Cardiac fibroblast (primary cell): Measurements from ENCODE around the gene SYCN.
A peak's percentile ranks its signal among the peaks of the same experiment; 100 is the strongest.
"Not testable (repeated sequence)": the region's sequence is repeated elsewhere in the genome, so short reads cannot be mapped to it uniquely, and the experiment has no call there.

Experiments used
- DNase-seq, 2 donors: peaks; one replicate each; pipeline versions ENCODE4 v3.0.0 to v3.0.0-alpha.2; 2010; ENCODE audit warnings: low read depth in 2 of 2
- H3K4me3 ChIP-seq, 2 donors: replicated peaks in 1 of 2; 1 replicate in 1 of 2; 2 replicates in 1 of 2; pipeline ENCODE4 v1.5.1; 2011; ENCODE audit warnings: low read depth in 2 of 2, low read length in 2 of 2, mild to moderate bottlenecking in 2 of 2, moderate library complexity in 1 of 2
- TF ChIP-seq, protein P1 (sequence below): IDR thresholded peaks from one replicate; pipeline ENCODE4 v1.5.1; 2011; ENCODE audit warnings: low read depth, mild to moderate bottlenecking, low read length, inconsistent platforms

Gene SYCN

DNA sequence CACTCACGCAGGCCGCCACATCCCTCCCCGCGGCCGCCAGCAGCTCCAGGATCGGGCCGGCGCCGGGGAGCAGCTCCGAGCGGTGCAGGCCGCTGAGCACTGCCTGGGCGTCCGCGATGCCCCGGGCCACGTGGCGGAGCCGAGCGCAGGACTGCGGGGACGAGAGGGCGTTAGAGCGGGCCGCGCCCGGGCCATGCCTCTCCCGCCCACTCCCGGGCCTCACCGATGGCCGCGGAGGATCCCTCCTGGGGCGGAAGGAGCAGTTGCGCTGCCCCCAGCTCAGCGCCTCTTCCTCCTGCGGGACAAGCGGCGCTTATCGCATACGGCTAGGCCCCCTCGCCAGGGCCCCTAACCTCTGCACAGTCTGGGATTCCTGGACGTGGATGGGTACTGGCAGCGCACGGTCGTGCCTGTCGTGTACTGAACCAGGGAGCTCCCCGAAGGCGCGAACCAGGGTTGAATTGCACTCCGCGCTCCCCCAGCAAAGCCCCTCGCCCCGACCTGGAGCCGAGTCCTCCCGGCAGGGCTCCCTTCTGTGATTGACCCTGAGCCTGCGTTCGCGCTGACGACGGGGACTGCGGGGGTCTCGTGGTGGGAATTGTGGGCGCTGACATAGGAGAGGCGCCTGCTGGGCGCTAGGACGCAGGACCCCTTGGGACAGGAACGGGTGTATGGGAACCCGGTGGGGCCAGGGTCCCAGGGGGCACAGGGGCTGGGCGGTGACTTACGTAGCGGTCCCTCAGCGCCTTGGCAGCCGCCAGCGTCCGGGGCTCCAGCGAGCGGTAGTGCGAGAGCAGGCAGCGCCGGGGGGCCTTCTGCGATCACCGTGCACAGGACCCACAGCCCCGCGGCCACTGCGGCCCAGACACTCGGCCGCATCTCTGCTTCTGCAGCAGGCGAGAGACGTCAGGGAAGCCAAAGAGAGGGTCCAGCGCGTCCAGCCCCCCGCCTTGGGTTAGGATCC lies 43.9 kb upstream of the SYCN start:
- TF ChIP-seq, protein P1, sequence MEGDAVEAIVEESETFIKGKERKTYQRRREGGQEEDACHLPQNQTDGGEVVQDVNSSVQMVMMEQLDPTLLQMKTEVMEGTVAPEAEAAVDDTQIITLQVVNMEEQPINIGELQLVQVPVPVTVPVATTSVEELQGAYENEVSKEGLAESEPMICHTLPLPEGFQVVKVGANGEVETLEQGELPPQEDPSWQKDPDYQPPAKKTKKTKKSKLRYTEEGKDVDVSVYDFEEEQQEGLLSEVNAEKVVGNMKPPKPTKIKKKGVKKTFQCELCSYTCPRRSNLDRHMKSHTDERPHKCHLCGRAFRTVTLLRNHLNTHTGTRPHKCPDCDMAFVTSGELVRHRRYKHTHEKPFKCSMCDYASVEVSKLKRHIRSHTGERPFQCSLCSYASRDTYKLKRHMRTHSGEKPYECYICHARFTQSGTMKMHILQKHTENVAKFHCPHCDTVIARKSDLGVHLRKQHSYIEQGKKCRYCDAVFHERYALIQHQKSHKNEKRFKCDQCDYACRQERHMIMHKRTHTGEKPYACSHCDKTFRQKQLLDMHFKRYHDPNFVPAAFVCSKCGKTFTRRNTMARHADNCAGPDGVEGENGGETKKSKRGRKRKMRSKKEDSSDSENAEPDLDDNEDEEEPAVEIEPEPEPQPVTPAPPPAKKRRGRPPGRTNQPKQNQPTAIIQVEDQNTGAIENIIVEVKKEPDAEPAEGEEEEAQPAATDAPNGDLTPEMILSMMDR = no peak
- no peak overlapping the region for H3K4me3 ChIP-seq
- DNase-seq = no peak

DNA sequence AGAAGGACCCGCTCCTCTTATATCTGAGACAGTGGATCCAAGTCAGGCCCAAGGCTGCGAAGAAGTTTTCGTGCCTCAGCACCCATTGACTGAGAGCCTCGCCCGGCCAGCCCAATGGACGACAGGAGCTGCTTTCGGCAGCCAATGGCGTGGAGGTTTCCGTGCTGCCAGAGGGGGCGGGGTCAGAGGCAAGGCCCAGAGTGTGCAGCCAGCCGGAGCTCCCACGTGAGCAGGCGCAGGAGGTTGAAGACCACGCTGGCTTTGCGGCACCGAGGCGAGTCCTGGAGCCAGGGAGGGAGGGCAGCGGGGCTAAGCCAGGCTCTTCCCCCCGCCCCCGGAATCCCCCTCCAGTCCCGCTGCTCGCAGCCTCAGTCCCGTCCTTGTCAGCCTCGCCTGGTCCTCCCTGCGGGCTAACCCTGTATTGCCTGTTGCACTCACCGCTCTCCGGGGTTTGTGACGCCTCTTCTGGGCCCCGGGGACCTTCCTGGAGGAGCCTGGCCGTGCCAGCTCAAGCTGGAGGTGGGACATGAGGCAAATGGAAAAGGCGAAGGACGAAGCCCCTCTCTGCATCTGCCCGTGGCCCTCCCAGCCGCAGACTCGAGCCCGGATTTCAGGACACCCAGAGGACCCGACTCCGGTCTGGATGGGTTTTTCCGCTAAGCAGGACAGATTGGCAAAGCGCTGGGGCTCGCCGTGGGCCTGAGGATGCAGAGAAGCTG lies 43.0 kb upstream of the SYCN start:
- peak; percentile 7 to 10 for DNase-seq
- no peak overlapping the region for H3K4me3 ChIP-seq
- TF ChIP-seq, protein P1 = no peak

DNA sequence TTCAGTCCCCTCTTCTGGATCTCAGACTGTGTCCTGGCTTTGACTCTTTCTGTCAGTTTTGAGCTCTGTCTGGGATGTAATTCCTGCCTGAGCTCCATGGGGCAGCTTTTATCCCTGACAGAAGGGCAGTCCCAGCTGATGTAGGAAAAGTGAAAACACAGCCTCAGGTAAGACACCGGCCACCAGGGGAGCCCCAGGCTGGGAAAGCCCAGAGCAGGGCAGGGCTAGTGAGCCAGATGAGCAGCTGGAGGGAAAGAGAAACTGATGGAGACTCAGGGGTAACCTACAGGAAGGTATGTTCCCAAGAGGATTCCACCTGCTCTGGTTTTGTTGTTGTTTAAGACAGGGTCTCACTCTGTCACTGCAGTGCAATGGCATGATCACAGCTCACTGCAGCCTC lies 41.1 kb upstream of the SYCN start:
- not testable (repeated sequence) for H3K4me3 ChIP-seq, DNase-seq

DNA sequence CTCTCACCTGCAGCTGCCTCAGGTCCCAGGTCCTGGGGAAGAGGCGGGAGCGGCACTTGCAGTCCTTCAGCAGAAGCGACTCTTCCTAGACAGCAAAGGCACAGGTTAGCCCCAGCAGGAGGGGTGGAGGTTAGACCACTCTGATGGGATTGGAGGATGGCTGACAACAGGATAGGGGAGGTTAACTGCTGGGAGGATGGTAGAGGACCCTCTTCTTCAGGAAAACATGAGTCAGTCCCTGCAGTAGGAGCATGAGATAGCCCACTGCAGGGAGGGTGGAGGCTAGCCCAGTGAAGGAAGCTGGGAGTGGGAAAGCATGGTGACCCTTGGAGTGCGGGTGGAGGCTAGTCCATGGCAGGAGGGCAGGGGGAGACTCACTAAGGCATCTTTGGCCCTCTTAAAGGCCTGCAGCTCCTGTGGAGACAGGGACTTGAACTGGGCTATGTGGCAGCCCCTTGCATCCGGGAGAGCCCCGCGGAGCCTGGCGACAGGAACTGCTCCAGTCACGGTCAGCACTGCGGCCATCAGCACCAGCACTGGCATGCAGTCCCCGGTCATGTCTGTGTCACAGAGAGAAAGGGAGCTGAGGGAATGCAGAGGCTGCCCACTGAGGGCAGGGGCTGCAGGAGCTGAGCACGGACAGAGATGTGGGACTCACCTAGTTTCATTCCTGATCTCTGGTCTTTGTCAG lies 40.5 kb upstream of the SYCN start, which contains the start of gene IFNL3:
TSS of gene IFNL3 (minus strand) at position 597 of the 691 bp plus-strand sequence. CDS start at position 558, 39 bp downstream.
- not testable (repeated sequence) for DNase-seq, H3K4me3 ChIP-seq

DNA sequence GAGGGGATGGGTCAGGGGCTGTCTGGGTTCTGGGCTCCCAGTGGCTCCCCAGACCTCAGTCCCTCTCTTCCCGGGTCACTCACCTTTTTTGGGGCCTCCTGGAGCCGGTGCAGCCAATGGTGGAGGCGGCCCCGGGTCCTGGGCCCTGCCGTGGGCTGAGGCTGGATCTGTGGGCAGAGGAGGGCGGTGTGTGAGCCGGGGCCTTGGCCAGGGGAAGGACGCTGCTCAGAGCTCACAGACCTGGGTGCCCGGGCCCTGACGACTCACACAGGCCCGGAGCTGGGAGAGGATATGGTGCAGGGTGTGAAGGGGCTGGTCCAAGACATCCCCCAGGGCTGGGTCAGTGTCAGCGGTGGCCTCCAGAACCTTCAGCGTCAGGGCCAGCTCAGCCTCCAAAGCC lies 39.7 kb upstream of the SYCN start:
- H3K4me3 ChIP-seq, DNase-seq: not testable (repeated sequence)

DNA sequence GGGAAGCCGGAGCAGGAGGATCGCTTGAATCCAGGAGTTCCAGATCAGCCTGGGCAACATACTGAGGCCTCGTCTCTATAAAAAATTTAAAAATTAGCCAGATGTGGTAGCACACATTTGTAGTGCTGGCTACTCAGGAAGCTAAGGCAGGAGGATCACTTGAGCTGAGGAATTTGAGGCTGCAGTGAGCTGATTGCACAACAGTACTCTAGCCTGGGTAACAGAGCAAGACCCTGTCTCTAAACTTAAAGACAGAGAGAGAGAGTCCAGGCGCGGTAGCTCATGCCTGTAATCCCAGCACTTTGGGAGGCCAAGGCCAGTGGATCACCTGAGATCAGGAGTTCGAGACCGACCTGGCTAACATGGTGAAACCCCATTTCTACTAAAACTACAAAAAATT lies 36.4 kb upstream of the SYCN start:
- H3K4me3 ChIP-seq = no peak overlapping the region
- TF ChIP-seq, protein P1 = no peak
- DNase-seq = no peak

DNA sequence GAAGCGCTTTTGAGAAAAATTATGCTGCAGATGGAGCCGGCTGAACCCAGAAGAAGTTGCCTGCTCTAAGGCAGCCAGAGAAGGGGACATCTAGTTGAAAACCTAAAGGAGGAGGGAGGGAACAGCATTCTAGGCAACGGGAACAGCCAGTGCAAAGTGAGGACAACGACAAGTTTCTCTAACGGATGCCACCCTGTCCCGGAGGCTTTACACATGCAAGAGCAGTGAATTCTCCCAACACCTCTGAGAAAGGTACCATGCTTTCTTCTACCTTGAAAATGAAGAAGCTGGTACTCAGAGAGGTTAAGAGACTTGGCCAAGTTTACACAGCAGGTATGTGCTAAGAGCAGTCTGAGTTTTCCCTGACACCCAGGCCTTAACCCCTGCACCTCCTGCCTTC lies 34.9 kb upstream of the SYCN start:
- DNase-seq = no peak
- TF ChIP-seq, protein P1 = no peak
- no peak overlapping the region for H3K4me3 ChIP-seq

DNA sequence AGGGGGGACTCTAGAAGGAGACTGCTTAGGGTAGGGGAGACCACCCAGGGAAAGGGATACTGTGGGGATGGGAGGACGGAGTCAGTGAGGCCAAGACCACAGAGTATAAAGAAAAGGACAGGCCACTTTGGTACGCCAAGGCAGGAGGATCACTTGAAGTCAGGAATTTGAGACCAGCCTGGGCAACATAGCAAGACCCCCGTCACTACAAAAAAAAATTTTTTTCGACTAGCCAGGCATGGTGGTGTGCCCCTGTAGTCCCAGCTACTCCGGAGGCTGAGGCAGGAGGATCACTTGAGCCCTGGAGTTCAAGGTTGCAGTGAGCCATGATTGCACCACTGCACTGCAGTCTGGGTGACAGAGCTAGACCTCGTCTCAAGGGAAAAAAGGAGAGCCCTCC lies 34.1 kb upstream of the SYCN start:
- H3K4me3 ChIP-seq = no peak overlapping the region
- TF ChIP-seq, protein P1 = no peak

More for the DNA sequence above, 34.1 kb upstream of the SYCN start:
- no peak for DNase-seq
